Effector memory CD4-positive, alpha-beta T cell (primary cell): ENCODE measurements around the gene DSTYK.
"Not testable (repeated sequence)": the region's sequence is repeated elsewhere in the genome, so short reads cannot be mapped to it uniquely, and the experiment has no call there.

ENCODE experiments used
- DNase-seq, 3 donors: peaks; one replicate each; pipeline ENCODE4 v3.0.0-alpha.2; 2020
- H3K27ac ChIP-seq: 2 replicates; pipeline ENCODE4 v1.7.0; 2013; ENCODE audit warnings: mild to moderate bottlenecking, low read length, moderate library complexity; ENCODE audit not compliant: insufficient read depth, poor library complexity, severe bottlenecking
- H3K27me3 ChIP-seq: replicated peaks from 2 replicates; pipeline ENCODE4 v1.7.0; 2013; ENCODE audit warnings: mild to moderate bottlenecking, low read length; ENCODE audit not compliant: insufficient read depth, control insufficient read depth, poor library complexity, severe bottlenecking
- H3K36me3 ChIP-seq: 2 replicates; pipeline ENCODE4 v1.7.0; 2013; ENCODE audit warnings: mild to moderate bottlenecking, low read length, moderate library complexity; ENCODE audit not compliant: control insufficient read depth, insufficient read depth
- H3K4me1 ChIP-seq: 2 replicates; pipeline ENCODE4 v1.7.0; 2013; ENCODE audit warnings: low read length, mild to moderate bottlenecking; ENCODE audit not compliant: control insufficient read depth, insufficient read depth, poor library complexity, severe bottlenecking
- H3K4me3 ChIP-seq: 2 replicates; pipeline ENCODE4 v1.7.0; 2013; ENCODE audit warnings: low read length, low read depth, mild to moderate bottlenecking; ENCODE audit not compliant: insufficient read depth, poor library complexity, severe bottlenecking
- H3K9me3 ChIP-seq: 2 replicates; pipeline ENCODE4 v1.7.0; 2013; ENCODE audit warnings: mild to moderate bottlenecking, low read length, moderate library complexity; ENCODE audit not compliant: control insufficient read depth

The DSTYK gene

GRCh38 chr1:205182930-205183329 is 28.6 kb downstream of the DSTYK start:
- DNase-seq, result no peak
- no peak overlapping the region for H3K27ac ChIP-seq
- no peaks in the 10 kb centered on the region for H3K27me3 ChIP-seq
- H3K4me1 ChIP-seq, result peaks cover 6% of the 10 kb centered on the region
- H3K9me3 ChIP-seq, result no peaks in the 10 kb centered on the region
- no peak overlapping the region for H3K4me3 ChIP-seq
- H3K36me3 ChIP-seq, result peaks cover 11% of the 10 kb centered on the region

- not testable (repeated sequence) for H3K4me1 ChIP-seq, H3K4me3 ChIP-seq, H3K36me3 ChIP-seq, H3K9me3 ChIP-seq, DNase-seq, H3K27me3 ChIP-seq, H3K27ac ChIP-seq
Measured at GRCh38 chr1:205180331-205180730, 31.2 kb downstream of the DSTYK start.

- Histone ChIP-seq H3K9me3 (no peaks in the 10 kb centered on the region), H3K4me3 (no peak overlapping the region), H3K27me3 (no peaks in the 10 kb centered on the region), H3K36me3 (no peaks in the 10 kb centered on the region), H3K27ac (no peak overlapping the region), H3K4me1 (peaks cover 6% of the 10 kb centered on the region)
- no peak for DNase-seq
Measured at GRCh38 chr1:205179842-205180241, 31.7 kb downstream of the DSTYK start.

- DNase-seq, result no peak
- H3K27ac ChIP-seq, result no peak overlapping the region
- H3K27me3 ChIP-seq, result no peaks in the 10 kb centered on the region
- H3K9me3 ChIP-seq, result no peaks in the 10 kb centered on the region
- H3K36me3 ChIP-seq, result peaks cover 17% of the 10 kb centered on the region
- H3K4me1 ChIP-seq, result peaks cover 5% of the 10 kb centered on the region
- H3K4me3 ChIP-seq, result no peak overlapping the region
Measured at GRCh38 chr1:205172729-205173366, 38.7 kb downstream of the DSTYK start.

GRCh38 chr1:205171369-205171768 is 40.1 kb downstream of the DSTYK start:
- Histone ChIP-seq H3K27ac (no peak overlapping the region), H3K36me3 (peaks cover 29% of the 10 kb centered on the region), H3K4me3 (no peak overlapping the region), H3K4me1 (peaks cover 5% of the 10 kb centered on the region), H3K27me3 (no peaks in the 10 kb centered on the region), H3K9me3 (no peaks in the 10 kb centered on the region)
- no peak for DNase-seq

GRCh38 chr1:205170532-205171269 is 40.8 kb downstream of the DSTYK start:
- no peaks in the 10 kb centered on the region for H3K9me3 ChIP-seq
- DNase-seq, result no peak
- no peak overlapping the region for H3K27ac ChIP-seq
- H3K27me3 ChIP-seq, result no peaks in the 10 kb centered on the region
- H3K4me3 ChIP-seq, result no peak overlapping the region
- peaks cover 30% of the 10 kb centered on the region for H3K36me3 ChIP-seq
- peaks cover 5% of the 10 kb centered on the region for H3K4me1 ChIP-seq

- Histone ChIP-seq H3K36me3 (peaks cover 38% of the 10 kb centered on the region), H3K9me3 (no peaks in the 10 kb centered on the region), H3K4me3 (no peak overlapping the region), H3K27me3 (no peaks in the 10 kb centered on the region), H3K4me1 (peaks cover 5% of the 10 kb centered on the region), H3K27ac (no peak overlapping the region)
- DNase-seq, result no peak
Measured at GRCh38 chr1:205169248-205169647, 42.3 kb downstream of the DSTYK start.

- Histone ChIP-seq H3K4me1 (peaks cover 5% of the 10 kb centered on the region), H3K4me3 (no peak overlapping the region), H3K36me3 (peaks cover 45% of the 10 kb centered on the region), H3K27ac (no peak overlapping the region), H3K27me3 (no peaks in the 10 kb centered on the region), H3K9me3 (no peaks in the 10 kb centered on the region)
- DNase-seq, result no peak
Measured at GRCh38 chr1:205168291-205168690, 43.2 kb downstream of the DSTYK start.

- no peak for DNase-seq
- no peaks in the 10 kb centered on the region for H3K27me3 ChIP-seq
- H3K4me3 ChIP-seq, result no peak overlapping the region
- H3K9me3 ChIP-seq, result no peaks in the 10 kb centered on the region
- H3K36me3 ChIP-seq, result peaks cover 80% of the 10 kb centered on the region
- no peak overlapping the region for H3K27ac ChIP-seq
- no peaks in the 10 kb centered on the region for H3K4me1 ChIP-seq
Measured at GRCh38 chr1:205162301-205162700, 49.2 kb downstream of the DSTYK start.

- no peak for DNase-seq
- Histone ChIP-seq H3K4me1 (no peaks in the 10 kb centered on the region), H3K36me3 (peaks cover 83% of the 10 kb centered on the region), H3K4me3 (no peak overlapping the region), H3K27ac (no peak overlapping the region), H3K27me3 (no peaks in the 10 kb centered on the region), H3K9me3 (no peaks in the 10 kb centered on the region)
Measured at GRCh38 chr1:205161076-205161475, 50.4 kb downstream of the DSTYK start.
